ENCODE data around the gene RAP1GAP. TPM values are rescaled to one million over a fixed set of nuclear protein-coding genes. Genes with fewer than 3 reads are reported as not detected.

The RAP1GAP gene
- total RNA-seq, 2 experiments from 2014 or later = 0.17 to 0.32 TPM

GRCh38 chr1:21672478-21673276, 3.5 kb upstream of the RAP1GAP start:
- Mint-ChIP-seq H3K4me3 (no peak overlapping the region), H3K27ac (no peak overlapping the region), H3K27me3 (peaks cover 24% of the 10 kb centered on the region), H3K4me1 (peaks cover 2% of the 10 kb centered on the region), H3K36me3 (ENCODE audit: low read depth) (no peaks in the 10 kb centered on the region), H3K9me3 (no peaks in the 10 kb centered on the region)
- DNase-seq = no peak
- ChIA-PET POLR2A (no interaction called here), CTCF (interaction anchor here (0.6 kb wide), 1 partner anchor 80 kb away, joined by 3 read pairs; no protein-coding TSS in a partner anchor)

GRCh38 chr1:21671915-21672314, 2.8 kb upstream of the RAP1GAP start:
- no peaks in the 10 kb centered on the region for H3K36me3 Mint-ChIP-seq (ENCODE audit: low read depth)
- CTCF ChIA-PET = interaction anchor here (1.1 kb wide), 1 partner anchor 11 kb away, joined by 3 read pairs; no protein-coding TSS in a partner anchor
- no peak for DNase-seq
- POLR2A ChIA-PET = no interaction called here
- no peak overlapping the region for H3K27ac Mint-ChIP-seq
- H3K9me3 Mint-ChIP-seq = no peaks in the 10 kb centered on the region
- H3K4me1 Mint-ChIP-seq = peaks cover 2% of the 10 kb centered on the region
- H3K4me3 Mint-ChIP-seq = no peak overlapping the region
- H3K27me3 Mint-ChIP-seq = peaks cover 29% of the 10 kb centered on the region

GRCh38 chr1:21670956-21671902, 2.1 kb upstream of the RAP1GAP start:
- H3K4me3 Mint-ChIP-seq = no peak overlapping the region

GRCh38 chr1:21670059-21670881, 1.1 kb upstream of the RAP1GAP start:
- H3K4me1 Mint-ChIP-seq = peaks cover 4% of the 10 kb centered on the region
- CTCF ChIA-PET = interaction anchor here (0.6 to 1.5 kb wide), 4 partner anchors 11 to 350 kb away, joined by 3 to 4 read pairs (median 4); no protein-coding TSS in a partner anchor
- peaks cover 31% of the 10 kb centered on the region for H3K27me3 Mint-ChIP-seq
- no peaks in the 10 kb centered on the region for H3K9me3 Mint-ChIP-seq
- POLR2A ChIA-PET = no interaction called here
- H3K36me3 Mint-ChIP-seq (ENCODE audit: low read depth) = no peaks in the 10 kb centered on the region
- no peak for DNase-seq
- H3K27ac Mint-ChIP-seq = no peak overlapping the region
- H3K4me3 Mint-ChIP-seq = no peak overlapping the region

More at GRCh38 chr1:21670956-21671902, 2.1 kb upstream of the RAP1GAP start:
- Mint-ChIP-seq H3K9me3 (no peaks in the 10 kb centered on the region), H3K27ac (no peak overlapping the region), H3K4me1 (peaks cover 2% of the 10 kb centered on the region), H3K27me3 (peaks cover 31% of the 10 kb centered on the region), H3K36me3 (ENCODE audit: low read depth) (no peaks in the 10 kb centered on the region)
- CTCF ChIA-PET = interaction anchor here (1.1 to 1.4 kb wide), 2 partner anchors 10 to 11 kb away, joined by 3 to 4 read pairs; no protein-coding TSS in a partner anchor
- POLR2A ChIA-PET = no interaction called here
- no peak for DNase-seq

GRCh38 chr1:21668951-21669257, 253 bp downstream of the RAP1GAP start:
- Mint-ChIP-seq H3K27me3 (peaks cover 34% of the 10 kb centered on the region), H3K27ac (no peak overlapping the region), H3K4me3 (no peak overlapping the region), H3K36me3 (ENCODE audit: low read depth) (no peaks in the 10 kb centered on the region), H3K4me1 (peaks cover 4% of the 10 kb centered on the region), H3K9me3 (no peaks in the 10 kb centered on the region)
- ChIA-PET POLR2A (no interaction called here), CTCF (interaction anchor here (1.5 kb wide), 1 partner anchor 9 kb away, joined by 3 read pairs; no protein-coding TSS in a partner anchor)
- DNase-seq = no peak

- Mint-ChIP-seq H3K4me3 (no peak overlapping the region), H3K36me3 (ENCODE audit: low read depth) (no peaks in the 10 kb centered on the region), H3K4me1 (peaks cover 4% of the 10 kb centered on the region), H3K9me3 (no peaks in the 10 kb centered on the region), H3K27ac (no peak overlapping the region), H3K27me3 (peaks cover 36% of the 10 kb centered on the region)
- ChIA-PET CTCF (interaction anchor here (0.5 kb wide), 1 partner anchor 75 kb away, joined by 3 read pairs; no protein-coding TSS in a partner anchor), POLR2A (no interaction called here)
- no peak for DNase-seq
Measured at GRCh38 chr1:21668232-21668950, 766 bp downstream of the RAP1GAP start.

- no peaks in the 10 kb centered on the region for H3K9me3 Mint-ChIP-seq
- DNase-seq = no peak
Measured at GRCh38 chr1:21667348-21668231, 1.6 kb downstream of the RAP1GAP start.

GRCh38 chr1:21666576-21667320, 2.4 kb downstream of the RAP1GAP start:
- Mint-ChIP-seq H3K36me3 (ENCODE audit: low read depth) (no peaks in the 10 kb centered on the region), H3K9me3 (no peaks in the 10 kb centered on the region), H3K27ac (no peak overlapping the region), H3K4me1 (peaks cover 2% of the 10 kb centered on the region), H3K27me3 (peaks cover 41% of the 10 kb centered on the region), H3K4me3 (no peak overlapping the region)
- ChIA-PET CTCF (no interaction called here), POLR2A (no interaction called here)
- DNase-seq = no peak

More at GRCh38 chr1:21667348-21668231, 1.6 kb downstream of the RAP1GAP start:
- H3K4me1 Mint-ChIP-seq = peaks cover 2% of the 10 kb centered on the region
- no peaks in the 10 kb centered on the region for H3K36me3 Mint-ChIP-seq (ENCODE audit: low read depth)
- no peak overlapping the region for H3K4me3 Mint-ChIP-seq
- CTCF ChIA-PET = no interaction called here
- POLR2A ChIA-PET = no interaction called here
- no peak overlapping the region for H3K27ac Mint-ChIP-seq
- peaks cover 39% of the 10 kb centered on the region for H3K27me3 Mint-ChIP-seq

GRCh38 chr1:21665711-21666575, 3.2 kb downstream of the RAP1GAP start:
- Mint-ChIP-seq H3K27ac (no peak overlapping the region), H3K36me3 (ENCODE audit: low read depth) (no peaks in the 10 kb centered on the region), H3K9me3 (no peaks in the 10 kb centered on the region), H3K27me3 (peaks cover 40% of the 10 kb centered on the region), H3K4me3 (no peak overlapping the region), H3K4me1 (peaks cover 2% of the 10 kb centered on the region)
- CTCF ChIA-PET = no interaction called here
- no peak for DNase-seq
- POLR2A ChIA-PET = no interaction called here

- no peak for DNase-seq
- POLR2A ChIA-PET = no interaction called here
- no peak overlapping the region for H3K27ac Mint-ChIP-seq
Measured at GRCh38 chr1:21664806-21665588, 4.2 kb downstream of the RAP1GAP start.

More at GRCh38 chr1:21664806-21665588, 4.2 kb downstream of the RAP1GAP start:
- Mint-ChIP-seq H3K4me1 (peaks cover 2% of the 10 kb centered on the region), H3K36me3 (ENCODE audit: low read depth) (no peaks in the 10 kb centered on the region), H3K27me3 (peaks cover 39% of the 10 kb centered on the region), H3K9me3 (no peaks in the 10 kb centered on the region), H3K4me3 (no peak overlapping the region)
- CTCF ChIA-PET = no interaction called here
